NCI-H1694 (cell line): ENCODE data around the gene TWIST2.

Experiments
- DNase-seq: peaks from one replicate; lab custom pipeline; 2025; lab: John Stamatoyannopoulos, UW

Gene TWIST2

GRCh38 chr2:238847841-238848690, at the start of gene TWIST2:
TSS of gene TWIST2 (plus strand) at chr2:238848085. CDS start at chr2:238848216, 131 bp downstream.
- no peak for DNase-seq

GRCh38 chr2:238801791-238802190, 46.1 kb upstream of the TWIST2 start:
- no peak for DNase-seq

- no peak for DNase-seq
Measured at GRCh38 chr2:238802957-238803356, 44.9 kb upstream of the TWIST2 start.

GRCh38 chr2:238803996-238804870, 43.7 kb upstream of the TWIST2 start:
- DNase-seq: no peak

GRCh38 chr2:238808761-238809160, 39.1 kb upstream of the TWIST2 start:
- no peak for DNase-seq

GRCh38 chr2:238810321-238810720, 37.6 kb upstream of the TWIST2 start:
- DNase-seq: no peak

- no peak for DNase-seq
Measured at GRCh38 chr2:238811293-238811692, 36.6 kb upstream of the TWIST2 start.

- DNase-seq: no peak
Measured at GRCh38 chr2:238811759-238812158, 36.1 kb upstream of the TWIST2 start.

- no peak for DNase-seq
Measured at GRCh38 chr2:238813109-238813508, 34.8 kb upstream of the TWIST2 start.

- no peak for DNase-seq
Measured at GRCh38 chr2:238814815-238815214, 33.1 kb upstream of the TWIST2 start.

GRCh38 chr2:238816291-238816690, 31.6 kb upstream of the TWIST2 start:
- no peak for DNase-seq

- no peak for DNase-seq
Measured at GRCh38 chr2:238817382-238817781, 30.5 kb upstream of the TWIST2 start.

- no peak for DNase-seq
Measured at GRCh38 chr2:238817891-238818290, 30.0 kb upstream of the TWIST2 start.

- no peak for DNase-seq
Measured at GRCh38 chr2:238818561-238818960, 29.3 kb upstream of the TWIST2 start.

GRCh38 chr2:238820197-238820596, 27.7 kb upstream of the TWIST2 start:
- DNase-seq: no peak

- DNase-seq: no peak
Measured at GRCh38 chr2:238820916-238821315, 27.0 kb upstream of the TWIST2 start.

- no peak for DNase-seq
Measured at GRCh38 chr2:238821391-238821790, 26.5 kb upstream of the TWIST2 start.

- no peak for DNase-seq
Measured at GRCh38 chr2:238821944-238822670, 25.8 kb upstream of the TWIST2 start.

GRCh38 chr2:238822955-238823354, 24.9 kb upstream of the TWIST2 start:
- no peak for DNase-seq

- DNase-seq: no peak
Measured at GRCh38 chr2:238831177-238831576, 16.7 kb upstream of the TWIST2 start.

- no peak for DNase-seq
Measured at GRCh38 chr2:238834982-238835381, 12.9 kb upstream of the TWIST2 start.

GRCh38 chr2:238835726-238836301, 12.1 kb upstream of the TWIST2 start:
- DNase-seq: peak; percentile 30
